C4-2B (cell line): ENCODE data around the gene GNPTG.

ENCODE experiments used
- H3K27ac ChIP-seq: fragments of 450-650 bp; 2 replicates; pipeline ENCODE4 v1.5.1; 2017
- ZFX ChIP-seq: fragments of 450-650 bp; IDR thresholded peaks from 2 replicates; pipeline ENCODE4 v1.6.1; 2017
- TF ChIP-seq, protein P1 (sequence below): fragments of 450-650 bp; conservative IDR thresholded peaks from 2 replicates; pipeline ENCODE4 v1.5.1; 2017; ENCODE audit warnings: mild to moderate bottlenecking

The GNPTG gene

GRCh38 chr16:1351582-1352362, at the start of gene GNPTG, which contains the start of gene TSR3:
GNPTG (plus strand) TSS chr16:1351931; CDS start chr16:1351966, 35 bp downstream.
TSR3 (minus strand) TSS chr16:1351878; CDS start chr16:1351804, 74 bp downstream.
- TF ChIP-seq, protein P1, sequence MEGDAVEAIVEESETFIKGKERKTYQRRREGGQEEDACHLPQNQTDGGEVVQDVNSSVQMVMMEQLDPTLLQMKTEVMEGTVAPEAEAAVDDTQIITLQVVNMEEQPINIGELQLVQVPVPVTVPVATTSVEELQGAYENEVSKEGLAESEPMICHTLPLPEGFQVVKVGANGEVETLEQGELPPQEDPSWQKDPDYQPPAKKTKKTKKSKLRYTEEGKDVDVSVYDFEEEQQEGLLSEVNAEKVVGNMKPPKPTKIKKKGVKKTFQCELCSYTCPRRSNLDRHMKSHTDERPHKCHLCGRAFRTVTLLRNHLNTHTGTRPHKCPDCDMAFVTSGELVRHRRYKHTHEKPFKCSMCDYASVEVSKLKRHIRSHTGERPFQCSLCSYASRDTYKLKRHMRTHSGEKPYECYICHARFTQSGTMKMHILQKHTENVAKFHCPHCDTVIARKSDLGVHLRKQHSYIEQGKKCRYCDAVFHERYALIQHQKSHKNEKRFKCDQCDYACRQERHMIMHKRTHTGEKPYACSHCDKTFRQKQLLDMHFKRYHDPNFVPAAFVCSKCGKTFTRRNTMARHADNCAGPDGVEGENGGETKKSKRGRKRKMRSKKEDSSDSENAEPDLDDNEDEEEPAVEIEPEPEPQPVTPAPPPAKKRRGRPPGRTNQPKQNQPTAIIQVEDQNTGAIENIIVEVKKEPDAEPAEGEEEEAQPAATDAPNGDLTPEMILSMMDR: no peak
- TF ChIP-seq ZFX: peak; percentile 71; the same call in 1 of the 2 replicates
- H3K27ac ChIP-seq: peak within 1 kb of the TSS; percentile 82

GRCh38 chr16:1305823-1306222, 45.9 kb upstream of the GNPTG start:
- no peak overlapping the region for H3K27ac ChIP-seq

DNA sequence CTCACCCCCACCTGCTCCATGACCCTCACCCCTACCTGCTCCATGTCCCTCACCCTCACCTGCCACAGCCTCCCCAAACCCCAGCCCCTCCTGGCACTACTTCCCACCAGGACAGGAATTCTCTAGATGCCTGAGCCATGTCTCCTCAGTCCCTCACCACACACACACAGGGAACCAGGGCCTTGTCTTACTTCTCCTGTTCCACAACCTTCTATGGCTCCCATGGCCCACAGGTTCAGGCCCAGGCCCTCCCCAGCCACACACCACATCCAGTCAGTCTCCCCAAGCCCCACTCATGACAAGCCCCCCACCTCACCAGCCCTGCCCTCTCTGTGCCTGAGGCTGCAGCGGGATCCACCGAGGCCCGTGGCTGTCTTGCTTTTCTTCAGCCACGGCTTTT, 45.4 kb upstream of the GNPTG start:
- H3K27ac ChIP-seq: no peak overlapping the region
- TF ChIP-seq, protein P1: no peak
- TF ChIP-seq ZFX: no peak

More at GRCh38 chr16:1305823-1306222, 45.9 kb upstream of the GNPTG start:
- TF ChIP-seq, protein P1: no peak
- no peak for TF ChIP-seq ZFX

DNA sequence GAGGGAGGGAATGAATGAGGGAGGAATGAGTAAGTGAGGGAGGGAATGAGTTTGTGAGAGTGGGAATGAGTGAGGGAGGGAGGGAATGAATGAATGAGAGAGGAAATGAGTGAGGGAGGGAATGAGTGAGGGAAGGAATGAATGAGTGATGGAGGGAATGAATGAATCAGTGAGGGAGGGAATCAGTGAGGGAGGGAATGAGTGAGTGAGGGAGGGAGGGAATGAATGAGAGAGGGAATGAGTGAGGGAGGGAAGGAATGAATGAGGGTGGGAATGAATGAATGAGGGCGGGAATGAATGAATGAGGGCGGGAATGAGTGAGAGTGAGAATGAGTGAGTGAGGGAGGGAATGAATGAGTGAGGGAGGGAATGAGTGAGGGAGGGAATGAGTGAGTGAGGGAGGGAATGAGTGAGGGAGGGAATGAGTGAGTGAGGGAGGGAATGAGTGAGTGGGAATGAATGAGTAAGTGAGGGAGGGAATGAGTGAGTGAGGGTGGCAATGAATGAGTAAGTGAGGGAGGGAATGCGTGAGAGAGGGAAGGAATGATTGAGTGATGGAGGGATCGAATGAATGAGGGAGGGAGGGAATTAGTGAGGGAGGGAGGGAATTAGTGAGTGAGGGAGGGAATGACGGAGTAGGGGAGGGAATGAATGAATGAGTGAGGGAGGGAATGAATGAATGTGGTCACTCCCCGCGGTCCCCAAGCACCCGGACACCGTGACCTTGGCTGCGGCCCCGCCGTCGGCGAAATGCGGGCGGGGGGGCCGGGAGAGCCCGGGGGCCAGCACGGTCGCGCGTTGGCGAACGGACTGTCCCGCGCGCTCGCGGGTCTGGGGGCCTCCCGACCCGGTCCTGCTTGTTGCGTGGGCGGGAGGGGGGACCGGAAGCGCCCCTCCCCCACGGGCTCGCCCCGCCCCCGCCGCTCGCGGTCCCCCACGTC, 43.4 kb upstream of the GNPTG start:
- H3K27ac ChIP-seq: peak overlapping the region; percentile 93
- TF ChIP-seq, protein P1: no peak
- TF ChIP-seq ZFX: no peak

- peak within 1 kb of the TSS; percentile 93 for H3K27ac ChIP-seq
- TF ChIP-seq, protein P1: no peak
- TF ChIP-seq ZFX: peak; percentile 100
These were observed 42.5 kb upstream of the GNPTG start, which contains the start of gene UBE2I for GRCh38 chr16:1308977-1309885. UBE2I (plus strand) TSS chr16:1309636; CDS start chr16:1314031, 4,395 bp downstream.

DNA sequence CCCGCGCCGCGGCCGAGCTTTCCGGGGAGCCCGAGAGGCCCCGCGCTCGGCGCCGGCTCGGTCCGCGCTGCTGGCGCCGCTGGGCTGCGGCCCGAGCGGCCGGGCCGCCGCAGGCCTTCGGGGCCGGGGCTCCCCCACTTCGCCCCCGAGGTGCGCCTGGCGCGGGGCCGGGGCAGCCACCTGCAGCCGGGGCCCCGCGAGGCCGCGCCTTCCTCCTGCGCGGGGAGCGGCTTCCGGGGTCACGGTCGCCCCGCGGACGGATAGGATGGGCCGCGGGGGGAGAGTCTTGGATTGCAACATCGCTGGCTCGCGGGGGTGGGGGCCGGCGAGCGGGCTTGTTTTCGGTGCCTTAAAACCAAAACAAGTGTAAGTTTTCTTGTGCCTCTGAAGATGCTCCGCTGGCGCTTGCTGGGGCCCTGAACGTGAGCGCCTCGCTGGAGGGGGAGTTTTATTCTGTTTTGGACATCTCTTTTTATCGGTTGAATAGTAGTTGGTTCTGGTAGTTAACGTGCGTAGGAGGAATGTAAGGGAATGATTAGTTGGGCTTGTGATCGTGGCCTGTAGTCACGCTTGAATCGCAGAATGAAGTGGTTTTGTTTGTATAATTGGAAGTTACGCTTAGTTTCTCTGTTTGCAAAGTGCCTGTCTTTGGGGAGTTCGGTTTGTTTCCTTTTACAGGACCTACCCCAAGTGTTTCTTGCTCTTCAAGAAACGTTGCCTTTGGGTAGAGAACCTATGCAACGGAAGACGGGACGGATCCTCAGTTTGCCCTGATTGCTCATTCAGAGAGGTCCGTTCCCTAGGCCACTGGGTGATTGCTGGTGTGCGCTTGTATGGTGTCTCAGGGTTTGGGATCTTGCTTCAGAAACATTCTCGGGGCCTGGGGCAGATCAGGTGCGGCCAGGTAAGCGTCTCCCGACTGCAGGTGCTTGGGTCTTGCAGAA, 41.6 kb upstream of the GNPTG start:
- peak overlapping the region; percentile 93 for H3K27ac ChIP-seq
- TF ChIP-seq, protein P1: no peak
- peak; percentile 4; the same call in 1 of the 2 replicates for TF ChIP-seq ZFX
